ENCODE results near the gene OR56A1.

DNA sequence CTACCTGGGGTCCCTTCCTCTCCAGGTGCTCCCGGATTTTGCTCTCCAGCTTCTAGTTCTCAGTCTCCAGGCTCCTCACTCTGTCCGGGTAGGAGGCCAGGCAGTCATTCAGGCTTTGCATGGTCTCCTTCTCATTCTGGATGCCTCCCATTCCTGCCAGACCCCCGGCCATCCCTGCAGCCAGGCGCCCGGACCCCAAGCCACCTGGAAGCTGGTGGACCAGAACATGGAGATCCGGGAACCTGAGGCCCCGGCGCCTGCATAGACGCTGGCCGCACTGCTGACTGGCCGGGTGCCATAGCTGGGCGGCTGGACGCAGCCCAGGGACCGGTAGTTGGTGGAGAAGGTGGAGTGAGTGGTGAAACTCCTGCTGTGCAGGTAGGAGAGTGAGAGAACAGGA is 35.8 kb downstream of the OR56A1 start:
- TF ChIP-seq, protein P1, sequence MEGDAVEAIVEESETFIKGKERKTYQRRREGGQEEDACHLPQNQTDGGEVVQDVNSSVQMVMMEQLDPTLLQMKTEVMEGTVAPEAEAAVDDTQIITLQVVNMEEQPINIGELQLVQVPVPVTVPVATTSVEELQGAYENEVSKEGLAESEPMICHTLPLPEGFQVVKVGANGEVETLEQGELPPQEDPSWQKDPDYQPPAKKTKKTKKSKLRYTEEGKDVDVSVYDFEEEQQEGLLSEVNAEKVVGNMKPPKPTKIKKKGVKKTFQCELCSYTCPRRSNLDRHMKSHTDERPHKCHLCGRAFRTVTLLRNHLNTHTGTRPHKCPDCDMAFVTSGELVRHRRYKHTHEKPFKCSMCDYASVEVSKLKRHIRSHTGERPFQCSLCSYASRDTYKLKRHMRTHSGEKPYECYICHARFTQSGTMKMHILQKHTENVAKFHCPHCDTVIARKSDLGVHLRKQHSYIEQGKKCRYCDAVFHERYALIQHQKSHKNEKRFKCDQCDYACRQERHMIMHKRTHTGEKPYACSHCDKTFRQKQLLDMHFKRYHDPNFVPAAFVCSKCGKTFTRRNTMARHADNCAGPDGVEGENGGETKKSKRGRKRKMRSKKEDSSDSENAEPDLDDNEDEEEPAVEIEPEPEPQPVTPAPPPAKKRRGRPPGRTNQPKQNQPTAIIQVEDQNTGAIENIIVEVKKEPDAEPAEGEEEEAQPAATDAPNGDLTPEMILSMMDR (IDR thresholded peaks at IDR 0.05 in 2 of 3, conservative IDR thresholded peaks at IDR 0.05 in 1 of 3; ENCODE audit: insufficient read depth in 2 of 3, low read depth in 1 of 3, low read length in 3 of 3), result no peak
- TF ChIP-seq, protein P2, sequence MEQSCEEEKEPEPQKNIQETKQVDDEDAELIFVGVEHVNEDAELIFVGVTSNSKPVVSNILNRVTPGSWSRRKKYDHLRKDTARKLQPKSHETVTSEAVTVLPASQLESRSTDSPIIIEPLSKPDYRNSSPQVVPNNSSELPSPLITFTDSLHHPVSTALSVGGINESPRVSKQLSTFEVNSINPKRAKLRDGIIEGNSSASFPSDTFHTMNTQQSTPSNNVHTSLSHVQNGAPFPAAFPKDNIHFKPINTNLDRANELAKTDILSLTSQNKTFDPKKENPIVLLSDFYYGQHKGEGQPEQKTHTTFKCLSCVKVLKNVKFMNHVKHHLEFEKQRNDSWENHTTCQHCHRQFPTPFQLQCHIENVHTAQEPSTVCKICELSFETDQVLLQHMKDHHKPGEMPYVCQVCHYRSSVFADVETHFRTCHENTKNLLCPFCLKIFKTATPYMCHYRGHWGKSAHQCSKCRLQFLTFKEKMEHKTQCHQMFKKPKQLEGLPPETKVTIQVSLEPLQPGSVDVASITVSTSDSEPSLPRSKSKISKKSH (CRISPR knock-in tag; IDR thresholded peaks at IDR 0.05), result no peak
- TF ChIP-seq, protein P3, sequence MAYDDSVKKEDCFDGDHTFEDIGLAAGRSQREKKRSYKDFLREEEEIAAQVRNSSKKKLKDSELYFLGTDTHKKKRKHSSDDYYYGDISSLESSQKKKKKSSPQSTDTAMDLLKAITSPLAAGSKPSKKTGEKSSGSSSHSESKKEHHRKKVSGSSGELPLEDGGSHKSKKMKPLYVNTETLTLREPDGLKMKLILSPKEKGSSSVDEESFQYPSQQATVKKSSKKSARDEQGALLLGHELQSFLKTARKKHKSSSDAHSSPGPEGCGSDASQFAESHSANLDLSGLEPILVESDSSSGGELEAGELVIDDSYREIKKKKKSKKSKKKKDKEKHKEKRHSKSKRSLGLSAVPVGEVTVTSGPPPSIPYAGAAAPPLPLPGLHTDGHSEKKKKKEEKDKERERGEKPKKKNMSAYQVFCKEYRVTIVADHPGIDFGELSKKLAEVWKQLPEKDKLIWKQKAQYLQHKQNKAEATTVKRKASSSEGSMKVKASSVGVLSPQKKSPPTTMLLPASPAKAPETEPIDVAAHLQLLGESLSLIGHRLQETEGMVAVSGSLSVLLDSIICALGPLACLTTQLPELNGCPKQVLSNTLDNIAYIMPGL (CRISPR knock-in tag; IDR thresholded peaks at IDR 0.05), result no peak
- TF ChIP-seq HNRNPLL (IDR thresholded peaks at IDR 0.05; ENCODE audit: low read depth, low read length, poor library complexity, severe bottlenecking) (no peak), RCOR1 (IDR thresholded peaks at IDR 0.05; ENCODE audit: borderline replicate concordance in 1 of 2, low read depth in 2 of 2, low read length in 2 of 2) (no peak), RAD21 (CRISPR knock-in tag; conservative IDR thresholded peaks at IDR 0.05 in 1 of 2, IDR thresholded peaks at IDR 0.05 in 1 of 2) (no peak), POLR2AphosphoS5 (IDR thresholded peaks at IDR 0.05; ENCODE audit: control insufficient read depth, insufficient read depth, low read depth, low read length) (no peak), MXI1 (IDR thresholded peaks at IDR 0.05; ENCODE audit: low read depth, low read length) (no peak), TEAD4 (IDR thresholded peaks at IDR 0.05; ENCODE audit: low read length) (no peak), TEAD4 (CRISPR knock-in tag; IDR thresholded peaks at IDR 0.05; ENCODE audit: borderline replicate concordance) (no peak), POLR2A (conservative IDR thresholded peaks at IDR 0.05) (no peak), ZNF124 (CRISPR knock-in tag; IDR thresholded peaks at IDR 0.05) (no peak)
- TF ChIP-seq, protein P4, sequence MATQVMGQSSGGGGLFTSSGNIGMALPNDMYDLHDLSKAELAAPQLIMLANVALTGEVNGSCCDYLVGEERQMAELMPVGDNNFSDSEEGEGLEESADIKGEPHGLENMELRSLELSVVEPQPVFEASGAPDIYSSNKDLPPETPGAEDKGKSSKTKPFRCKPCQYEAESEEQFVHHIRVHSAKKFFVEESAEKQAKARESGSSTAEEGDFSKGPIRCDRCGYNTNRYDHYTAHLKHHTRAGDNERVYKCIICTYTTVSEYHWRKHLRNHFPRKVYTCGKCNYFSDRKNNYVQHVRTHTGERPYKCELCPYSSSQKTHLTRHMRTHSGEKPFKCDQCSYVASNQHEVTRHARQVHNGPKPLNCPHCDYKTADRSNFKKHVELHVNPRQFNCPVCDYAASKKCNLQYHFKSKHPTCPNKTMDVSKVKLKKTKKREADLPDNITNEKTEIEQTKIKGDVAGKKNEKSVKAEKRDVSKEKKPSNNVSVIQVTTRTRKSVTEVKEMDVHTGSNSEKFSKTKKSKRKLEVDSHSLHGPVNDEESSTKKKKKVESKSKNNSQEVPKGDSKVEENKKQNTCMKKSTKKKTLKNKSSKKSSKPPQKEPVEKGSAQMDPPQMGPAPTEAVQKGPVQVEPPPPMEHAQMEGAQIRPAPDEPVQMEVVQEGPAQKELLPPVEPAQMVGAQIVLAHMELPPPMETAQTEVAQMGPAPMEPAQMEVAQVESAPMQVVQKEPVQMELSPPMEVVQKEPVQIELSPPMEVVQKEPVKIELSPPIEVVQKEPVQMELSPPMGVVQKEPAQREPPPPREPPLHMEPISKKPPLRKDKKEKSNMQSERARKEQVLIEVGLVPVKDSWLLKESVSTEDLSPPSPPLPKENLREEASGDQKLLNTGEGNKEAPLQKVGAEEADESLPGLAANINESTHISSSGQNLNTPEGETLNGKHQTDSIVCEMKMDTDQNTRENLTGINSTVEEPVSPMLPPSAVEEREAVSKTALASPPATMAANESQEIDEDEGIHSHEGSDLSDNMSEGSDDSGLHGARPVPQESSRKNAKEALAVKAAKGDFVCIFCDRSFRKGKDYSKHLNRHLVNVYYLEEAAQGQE (IDR thresholded peaks at IDR 0.05; ENCODE audit: borderline replicate concordance), result no peak
- TF ChIP-seq, protein P4 (CRISPR knock-in tag; IDR thresholded peaks at IDR 0.05; ENCODE audit: low read depth), result no peak
- TF ChIP-seq, protein P5, sequence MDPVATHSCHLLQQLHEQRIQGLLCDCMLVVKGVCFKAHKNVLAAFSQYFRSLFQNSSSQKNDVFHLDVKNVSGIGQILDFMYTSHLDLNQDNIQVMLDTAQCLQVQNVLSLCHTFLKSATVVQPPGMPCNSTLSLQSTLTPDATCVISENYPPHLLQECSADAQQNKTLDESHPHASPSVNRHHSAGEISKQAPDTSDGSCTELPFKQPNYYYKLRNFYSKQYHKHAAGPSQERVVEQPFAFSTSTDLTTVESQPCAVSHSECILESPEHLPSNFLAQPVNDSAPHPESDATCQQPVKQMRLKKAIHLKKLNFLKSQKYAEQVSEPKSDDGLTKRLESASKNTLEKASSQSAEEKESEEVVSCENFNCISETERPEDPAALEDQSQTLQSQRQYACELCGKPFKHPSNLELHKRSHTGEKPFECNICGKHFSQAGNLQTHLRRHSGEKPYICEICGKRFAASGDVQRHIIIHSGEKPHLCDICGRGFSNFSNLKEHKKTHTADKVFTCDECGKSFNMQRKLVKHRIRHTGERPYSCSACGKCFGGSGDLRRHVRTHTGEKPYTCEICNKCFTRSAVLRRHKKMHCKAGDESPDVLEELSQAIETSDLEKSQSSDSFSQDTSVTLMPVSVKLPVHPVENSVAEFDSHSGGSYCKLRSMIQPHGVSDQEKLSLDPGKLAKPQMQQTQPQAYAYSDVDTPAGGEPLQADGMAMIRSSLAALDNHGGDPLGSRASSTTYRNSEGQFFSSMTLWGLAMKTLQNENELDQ (CRISPR knock-in tag; IDR thresholded peaks at IDR 0.05; ENCODE audit: borderline replicate concordance), result no peak
